Left hindlimb (tissue), 1 donor: ENCODE data around the gene ADAMTS12.
"Not testable (repeated sequence)": the region's sequence is repeated elsewhere in the genome, so short reads cannot be mapped to it uniquely, and the experiment has no call there.

Experiments
- DNase-seq: peaks from one replicate; pipeline ENCODE4 v3.0.0-alpha.2; 2018

Gene ADAMTS12

DNA sequence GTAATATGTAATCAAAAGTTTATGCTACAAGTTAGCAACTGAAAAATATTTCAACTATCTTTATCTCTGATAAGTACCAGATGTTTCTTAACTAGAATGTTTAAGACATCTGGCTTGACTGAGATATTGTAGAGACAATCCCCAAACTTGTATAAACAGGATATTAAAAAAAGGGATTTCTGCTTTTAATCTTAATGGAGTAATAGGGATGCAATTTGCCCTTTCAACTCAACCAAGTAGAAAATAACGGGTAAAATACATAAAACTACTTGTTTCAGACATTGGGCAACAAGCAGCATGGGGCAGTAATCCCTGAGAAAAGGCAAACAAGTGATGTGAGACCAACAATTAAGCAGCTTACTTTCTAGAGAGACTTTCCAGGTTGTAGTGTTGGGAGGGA is 9.4 kb upstream of the ADAMTS12 start:
- DNase-seq: no peak

DNA sequence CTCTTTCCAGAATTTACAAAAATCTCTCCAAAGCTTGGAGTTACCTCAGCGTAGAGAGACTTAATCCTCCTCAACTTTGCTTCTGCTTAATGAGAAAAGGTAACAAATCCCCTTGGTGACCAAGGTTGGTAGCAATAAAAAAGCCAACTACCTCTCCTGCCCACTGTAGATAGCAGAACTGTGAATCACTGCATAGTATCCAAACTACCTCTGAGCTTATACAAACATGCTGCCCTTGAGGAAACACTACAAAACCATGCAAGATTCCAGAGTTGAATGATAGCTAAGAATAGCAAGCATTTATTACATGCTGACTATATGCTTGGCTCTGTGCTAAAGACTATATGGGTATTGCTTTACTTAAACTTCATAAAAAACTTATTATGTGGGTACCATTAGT is 2.8 kb upstream of the ADAMTS12 start:
- no peak for DNase-seq

DNA sequence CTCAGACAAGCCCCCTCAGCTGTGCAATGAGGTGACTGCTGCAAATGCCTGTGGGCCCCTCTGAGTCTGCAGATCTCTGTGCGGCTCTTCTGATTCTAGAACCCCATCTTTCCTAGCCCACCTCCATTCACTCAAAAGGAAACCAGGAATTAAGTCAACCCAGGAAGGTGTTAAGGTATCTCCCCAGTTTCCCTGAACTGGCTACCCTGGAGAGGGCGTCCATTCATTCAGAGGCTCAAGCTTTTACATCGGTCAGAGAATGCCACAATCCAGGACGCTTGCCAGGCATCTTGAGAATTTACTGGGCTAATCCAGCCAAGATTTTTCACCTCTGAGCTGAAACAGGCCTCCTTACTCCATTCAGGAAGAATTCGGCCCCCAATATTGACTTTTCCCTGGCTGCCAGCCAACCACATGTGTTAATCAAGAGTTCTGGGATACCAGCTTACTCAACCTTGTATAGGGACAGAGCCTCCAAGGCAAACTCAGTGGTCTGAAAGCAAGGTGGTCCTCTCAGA is 889 bp upstream of the ADAMTS12 start:
- peak; percentile 76 for DNase-seq

DNA sequence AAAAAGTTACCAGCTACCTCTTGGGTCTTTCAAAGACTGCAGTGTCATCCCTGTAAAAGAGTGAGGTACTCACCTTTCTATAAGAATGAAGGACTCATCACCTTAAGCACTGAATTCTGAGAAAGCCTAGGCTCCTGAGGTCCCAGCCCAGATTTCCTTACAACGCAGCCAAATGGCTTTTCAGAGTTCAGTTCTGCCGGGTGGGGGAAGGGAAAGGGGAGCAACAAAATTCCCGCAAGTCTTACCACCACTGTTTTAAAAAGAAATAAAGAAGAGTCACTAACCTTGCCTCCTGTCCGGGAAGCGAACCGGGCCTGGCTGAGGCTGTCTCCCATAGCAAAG is 373 bp downstream of the ADAMTS12 start:
- no peak for DNase-seq

DNA sequence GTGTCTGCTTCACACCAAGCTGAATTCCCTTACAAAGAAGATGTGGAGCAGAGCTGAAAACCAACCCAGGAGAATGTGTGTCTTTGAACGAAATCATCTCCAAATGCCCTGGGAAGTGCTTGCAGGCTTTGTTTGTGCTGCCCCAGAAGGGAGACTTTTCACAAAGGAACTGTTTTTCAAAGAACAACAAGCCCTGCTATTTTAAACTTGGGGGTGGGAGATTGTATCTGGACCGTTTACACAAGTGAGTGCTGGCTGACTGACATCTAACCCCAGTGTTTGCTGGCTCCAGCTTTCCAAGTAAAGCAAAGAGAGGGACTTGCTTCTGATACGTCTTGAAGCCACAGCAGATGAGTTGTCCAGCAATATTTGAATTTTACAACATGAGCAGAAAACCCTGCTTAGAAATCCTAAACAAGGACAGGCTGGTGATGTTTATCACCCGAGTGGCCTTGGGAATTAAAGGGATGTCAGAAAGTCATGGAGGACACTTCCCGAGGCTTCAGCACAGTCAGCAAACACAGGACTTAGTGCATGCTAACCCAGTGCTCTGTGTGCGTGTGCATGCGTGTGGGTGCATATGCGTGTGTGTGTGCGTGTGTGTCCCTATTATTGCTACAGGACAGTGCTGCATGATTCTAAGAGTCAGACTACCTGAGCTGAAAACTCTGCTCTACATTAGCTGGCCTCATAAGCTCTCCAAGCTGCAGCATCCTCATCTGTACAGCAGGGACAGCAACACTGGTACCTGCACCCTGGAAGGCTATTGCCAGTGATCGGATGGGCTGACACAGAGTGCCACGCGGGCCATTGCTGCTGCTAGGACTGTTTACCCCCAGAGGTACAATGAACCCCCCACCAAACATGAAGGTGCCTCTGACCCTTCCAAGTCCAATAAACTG is 1.4 kb downstream of the ADAMTS12 start:
- no peak for DNase-seq

DNA sequence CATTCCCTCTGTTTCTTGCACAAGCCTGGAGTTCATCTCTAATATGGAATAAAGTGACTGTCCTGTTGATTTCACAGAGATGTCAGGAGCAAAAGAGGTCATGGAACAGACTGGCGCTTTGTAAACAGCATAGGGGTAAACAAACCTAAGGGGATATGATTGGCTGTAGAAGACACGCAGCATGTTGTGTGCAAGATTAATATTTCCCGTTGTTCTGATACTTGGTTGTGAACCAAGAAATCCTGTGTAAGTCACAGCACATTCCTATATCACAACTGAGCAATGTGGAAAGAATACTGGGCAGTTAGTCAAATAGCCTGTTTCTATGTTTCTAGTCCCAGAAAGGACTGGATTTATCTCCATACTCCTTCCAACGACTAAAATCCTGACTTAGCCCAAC is 3.2 kb downstream of the ADAMTS12 start:
- DNase-seq: no peak

DNA sequence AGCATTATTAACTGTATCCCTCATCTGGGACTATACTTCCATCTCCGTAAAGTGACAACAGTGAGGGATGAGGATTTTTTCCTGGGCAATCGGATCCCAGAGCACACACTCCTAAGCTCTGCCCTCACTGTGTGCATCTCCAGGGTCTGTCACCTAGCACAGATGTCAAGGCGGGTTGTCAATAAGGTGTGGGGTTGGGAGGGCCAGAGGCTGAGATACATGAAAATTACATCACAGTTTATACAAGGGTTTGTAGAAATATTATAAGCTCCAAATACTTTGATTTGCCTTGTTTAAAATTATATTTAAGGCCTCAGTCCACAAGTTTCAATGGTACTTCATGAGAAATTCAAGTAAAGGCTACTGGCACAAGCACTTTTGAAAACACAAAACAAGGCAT is 4.5 kb downstream of the ADAMTS12 start:
- no peak for DNase-seq

DNA sequence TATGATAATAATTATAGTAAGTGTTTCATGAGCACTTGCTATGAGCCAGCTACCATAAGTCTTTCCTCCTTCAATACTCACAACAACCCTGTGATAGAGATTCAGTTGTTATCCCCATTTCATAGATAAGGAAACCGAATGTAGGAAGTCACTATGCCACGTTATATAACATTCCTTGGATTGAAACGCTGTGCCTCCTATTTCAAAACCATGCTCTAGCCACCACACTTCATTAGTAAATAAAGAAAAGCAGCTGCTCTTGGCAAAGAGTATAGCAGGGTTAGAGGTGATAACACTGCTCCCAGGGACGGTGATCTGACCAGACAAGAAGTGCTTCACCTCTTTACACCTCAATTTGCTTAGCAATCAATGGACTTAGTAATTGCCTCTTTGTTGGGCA is 5.5 kb downstream of the ADAMTS12 start:
- no peak for DNase-seq

DNA sequence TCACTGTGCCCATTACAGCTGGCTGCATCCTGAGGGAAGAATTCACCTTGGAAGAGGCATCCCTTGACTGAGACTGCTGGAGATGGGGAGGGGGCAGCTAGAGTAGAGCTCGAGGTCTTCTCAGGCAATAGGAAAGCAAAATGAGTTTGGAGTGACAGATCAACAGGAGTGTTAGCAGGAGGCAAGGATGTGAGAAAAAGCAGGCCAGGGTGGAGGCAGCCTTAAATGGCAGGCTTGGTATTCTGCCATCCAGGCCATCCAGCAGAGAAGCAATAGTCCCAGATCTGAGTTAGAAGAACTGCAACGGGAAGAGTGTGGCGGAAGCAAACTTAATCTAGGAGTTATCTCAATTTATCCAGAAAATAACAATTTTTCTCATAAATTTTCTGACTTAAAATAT is 6.1 kb downstream of the ADAMTS12 start:
- DNase-seq: no peak

DNA sequence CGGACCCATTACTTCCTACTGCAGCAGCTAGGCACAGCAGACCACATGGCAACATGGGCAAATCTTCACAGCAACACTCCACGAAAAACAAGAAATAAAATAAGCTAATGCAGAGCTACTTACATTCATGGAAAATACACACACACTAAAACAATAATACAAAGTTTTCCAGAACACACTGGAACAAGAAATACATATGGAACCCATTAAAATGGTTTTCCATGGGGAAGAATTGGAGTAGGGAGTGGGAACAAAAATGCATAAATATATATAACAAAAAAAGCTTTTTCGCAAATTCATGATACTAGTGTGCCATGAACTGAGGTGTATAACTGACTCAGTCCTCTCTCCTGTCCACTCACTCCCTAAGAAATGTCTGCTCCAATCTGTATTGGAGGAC is 8.3 kb downstream of the ADAMTS12 start:
- no peak for DNase-seq

DNA sequence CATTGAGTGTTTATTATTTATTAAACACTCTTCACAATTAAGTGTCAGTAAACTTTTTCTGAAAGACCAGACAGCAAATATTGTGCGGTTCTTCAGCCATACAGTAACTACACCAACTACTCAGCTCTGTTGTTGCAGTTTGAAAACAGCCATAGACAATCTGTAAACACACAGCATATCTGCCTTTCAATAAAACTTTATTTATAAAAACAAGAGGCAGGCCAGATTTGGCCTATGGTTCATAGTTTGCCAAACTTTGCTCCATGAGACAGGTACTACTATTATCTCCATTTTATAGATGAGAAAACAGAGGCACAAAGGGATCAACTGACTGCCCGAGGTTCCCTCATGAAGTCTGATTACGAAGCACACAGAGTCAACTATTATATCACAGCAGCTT is 11.5 kb downstream of the ADAMTS12 start:
- no peak for DNase-seq

DNA sequence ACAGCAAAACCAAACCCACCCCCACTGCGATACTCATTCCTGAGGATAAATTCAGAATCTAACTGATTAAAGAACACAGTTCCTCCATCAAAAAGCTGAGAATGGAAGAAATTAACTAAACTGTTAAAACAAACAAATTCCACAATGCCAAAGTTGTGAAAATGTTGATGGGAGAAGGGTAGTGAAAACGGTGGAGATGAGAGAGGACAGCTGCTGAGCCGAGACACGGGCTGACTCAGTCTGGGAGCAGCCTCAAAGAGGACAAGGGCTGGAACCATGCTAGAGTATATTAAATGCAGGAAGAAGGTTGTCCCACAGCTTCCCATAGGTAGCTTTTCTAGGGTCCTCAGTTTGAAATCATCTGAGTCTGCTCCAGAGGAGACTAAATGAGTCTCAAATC is 14.3 kb downstream of the ADAMTS12 start:
- DNase-seq: no peak

DNA sequence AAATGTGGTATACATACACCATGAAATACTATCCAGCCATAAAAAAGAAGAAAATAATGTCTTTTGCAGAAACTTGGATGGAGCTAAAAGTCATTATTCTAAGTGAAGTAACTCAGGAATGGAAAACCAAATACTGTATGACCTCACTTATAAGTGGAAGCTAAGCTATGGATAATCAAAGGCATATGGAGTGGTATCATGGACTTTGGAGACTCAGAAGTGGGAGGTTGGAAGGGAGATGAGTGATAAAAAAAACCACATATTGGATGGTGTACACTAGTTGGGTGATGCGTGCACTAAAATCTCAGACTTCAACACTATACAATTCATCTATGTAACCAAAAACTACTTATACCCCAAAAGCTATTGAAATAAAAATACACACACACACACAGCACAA is 24.5 kb downstream of the ADAMTS12 start:
- no peak for DNase-seq

DNA sequence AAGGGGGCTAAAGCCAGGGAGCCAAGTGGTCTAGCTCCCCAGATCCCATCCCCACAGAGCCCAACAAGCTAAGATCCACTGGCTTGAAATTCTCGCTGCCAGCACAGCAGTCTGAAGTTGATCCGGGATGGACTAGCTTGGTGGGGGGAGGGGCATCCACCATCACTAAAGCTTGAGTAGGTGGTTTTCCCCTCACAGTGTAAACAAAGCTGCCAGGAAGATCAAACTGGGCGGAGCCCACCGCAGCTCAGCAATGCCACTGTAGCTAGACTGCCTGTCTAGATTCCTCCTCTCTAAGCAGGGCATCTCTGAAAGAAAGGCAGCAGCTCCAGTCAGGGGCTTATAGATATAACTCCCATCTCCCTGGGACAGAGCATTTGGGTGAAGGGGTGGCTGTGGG is 32.6 kb downstream of the ADAMTS12 start:
- not testable (repeated sequence) for DNase-seq

DNA sequence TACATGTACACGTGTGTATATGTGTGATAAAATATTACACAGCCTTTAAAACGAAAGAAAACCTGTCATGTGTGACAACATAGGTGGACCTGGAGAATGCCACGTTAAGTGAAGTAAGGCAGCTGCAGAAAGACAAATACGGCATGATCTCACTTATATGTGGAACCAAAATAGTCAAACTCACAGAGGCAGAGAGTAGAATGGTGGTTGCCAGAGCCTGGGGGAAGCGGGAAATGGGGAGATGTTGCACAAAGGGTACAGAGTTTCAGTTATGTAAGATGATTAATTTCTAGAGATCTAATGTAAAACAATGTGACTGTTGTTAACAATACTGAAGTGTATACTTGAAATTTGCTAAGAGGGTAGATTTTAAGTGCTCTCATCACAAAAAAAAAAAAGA is 34.8 kb downstream of the ADAMTS12 start:
- no peak for DNase-seq

DNA sequence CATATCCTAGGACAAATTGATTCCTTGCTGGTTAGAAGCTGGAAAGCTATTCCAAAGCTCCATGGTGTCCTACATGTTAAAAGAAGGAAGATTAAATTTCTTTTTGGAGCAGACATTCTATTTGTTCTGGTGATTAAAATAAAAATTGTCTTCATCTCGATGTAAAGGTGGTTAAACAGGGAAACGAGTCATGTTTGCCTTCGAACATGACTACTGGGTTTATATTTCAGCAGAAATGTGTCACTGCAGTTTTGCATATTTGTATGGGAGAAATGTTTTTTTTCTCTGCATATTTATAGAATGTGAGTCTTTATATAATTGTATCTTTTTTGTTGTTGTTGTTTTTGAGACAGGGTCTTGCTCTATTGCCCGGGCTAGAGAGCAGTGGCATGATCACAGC is 36.4 kb downstream of the ADAMTS12 start:
- no peak for DNase-seq

DNA sequence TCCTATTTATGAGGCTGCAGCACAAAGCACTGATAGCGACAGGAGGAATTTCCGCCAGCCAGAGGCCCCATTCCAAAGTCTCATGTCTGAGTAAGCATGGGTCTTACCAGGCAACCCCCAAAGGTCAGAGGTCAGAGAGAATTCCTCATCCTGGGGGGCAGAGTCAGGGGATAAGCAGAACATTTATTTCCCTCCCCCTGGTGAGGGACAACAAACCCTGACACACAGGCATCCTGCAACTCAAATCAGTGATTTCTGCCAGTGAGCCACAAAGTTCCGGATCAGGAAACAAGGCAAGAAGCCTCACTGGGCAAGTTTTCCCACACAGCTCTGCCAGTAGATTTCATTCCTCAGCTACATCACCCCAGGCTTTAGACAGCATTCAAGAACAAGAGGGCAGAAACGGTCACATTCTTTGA is 37.0 kb downstream of the ADAMTS12 start:
- no peak for DNase-seq

DNA sequence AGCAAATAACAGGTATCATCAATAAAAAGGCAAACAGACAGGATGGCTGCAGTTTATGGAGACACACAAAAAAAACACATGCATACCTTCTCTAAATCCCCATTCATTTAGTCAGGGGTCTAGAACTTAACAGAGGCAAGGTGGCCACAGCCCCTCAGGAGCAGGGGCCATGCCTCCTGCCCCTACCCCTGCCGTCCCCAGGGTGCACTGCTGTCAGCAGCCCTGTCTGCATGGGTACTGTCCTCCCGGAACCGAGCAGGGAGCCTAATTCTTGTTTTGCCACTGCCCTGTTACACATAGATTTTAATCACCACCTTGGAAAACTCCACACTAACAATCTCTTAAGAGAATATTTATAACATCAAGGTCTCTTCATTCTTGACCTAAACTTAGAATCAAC is 39.0 kb downstream of the ADAMTS12 start:
- no peak for DNase-seq

DNA sequence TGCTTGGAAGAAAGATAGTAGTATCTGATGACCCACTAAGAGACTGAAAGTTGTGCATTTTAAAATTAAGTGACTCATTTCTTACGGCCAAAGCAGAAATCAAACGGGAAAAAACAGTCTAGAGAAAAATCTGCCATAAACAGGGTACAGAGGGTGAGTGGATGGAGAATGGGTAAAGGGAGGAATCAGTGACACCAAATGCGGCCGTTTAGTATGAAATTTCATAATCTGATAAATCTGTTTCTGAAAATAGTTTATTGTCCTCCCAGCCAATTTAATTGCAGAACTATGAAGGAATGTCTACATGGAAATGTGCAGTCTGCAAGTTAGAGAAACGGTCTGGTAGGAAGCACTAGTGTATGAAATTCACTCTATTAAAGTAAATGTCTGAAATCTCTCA is 39.5 kb downstream of the ADAMTS12 start:
- no peak for DNase-seq

DNA sequence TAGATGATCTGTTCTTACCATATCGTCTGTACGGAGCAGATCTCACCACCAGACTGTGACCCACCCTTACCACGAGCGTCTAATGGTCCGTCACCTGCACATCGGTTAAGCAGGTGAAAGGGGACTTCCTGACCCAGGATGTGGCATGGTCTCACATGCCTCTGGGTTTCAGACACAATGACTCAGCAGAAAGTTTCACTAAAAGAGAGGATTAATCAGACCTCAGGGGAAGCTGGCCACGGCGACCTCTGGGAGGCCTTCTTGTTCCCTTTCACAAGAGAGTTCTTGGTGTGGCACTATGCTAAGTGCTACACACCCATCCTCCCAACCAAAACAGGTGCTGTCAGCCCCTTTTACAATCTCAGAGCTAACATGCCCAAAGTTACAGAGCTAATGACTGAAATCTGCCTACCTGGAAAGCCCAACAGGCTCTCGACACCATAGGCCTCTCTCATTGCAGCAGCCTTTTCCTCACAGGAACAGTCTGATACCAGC is 41.6 kb downstream of the ADAMTS12 start:
- no peak for DNase-seq

DNA sequence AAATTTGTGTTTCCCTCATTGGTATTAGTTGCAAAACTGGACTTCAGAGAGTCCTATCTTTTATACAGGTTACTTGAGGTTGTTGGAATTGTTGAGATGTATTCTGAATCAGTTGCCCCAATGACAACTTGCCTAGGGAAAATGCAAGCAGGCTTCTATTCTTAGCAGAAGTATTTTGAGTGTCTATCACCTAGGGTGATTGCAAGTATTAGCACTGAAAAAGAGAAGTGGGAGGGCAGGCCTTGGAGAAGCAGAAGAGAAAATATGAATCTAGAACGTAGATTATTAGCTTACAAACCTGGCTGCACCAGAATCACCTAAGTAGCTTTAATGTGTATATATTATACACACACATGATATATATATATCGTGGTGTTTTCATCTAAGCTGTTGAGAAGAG is 43.2 kb downstream of the ADAMTS12 start:
- no peak for DNase-seq

DNA sequence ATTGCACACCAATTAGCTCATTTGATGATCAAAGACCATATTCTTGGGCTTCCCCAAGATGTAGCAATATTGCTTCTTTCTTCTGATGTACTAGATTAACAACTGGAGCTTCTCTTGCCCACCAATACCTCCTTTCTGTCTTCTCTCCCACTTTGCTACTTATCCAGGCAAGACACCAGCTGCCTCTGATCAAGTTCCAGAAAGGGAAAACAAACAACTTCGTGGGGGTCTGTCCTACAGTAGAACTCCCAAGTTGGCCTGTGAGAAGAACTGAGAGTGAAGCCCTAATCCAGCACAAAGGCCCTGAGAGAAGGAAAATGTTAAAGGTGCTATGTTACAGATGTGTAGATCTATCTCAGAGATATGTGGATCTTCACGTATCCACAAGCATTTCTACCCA is 44.9 kb downstream of the ADAMTS12 start:
- DNase-seq: no peak

DNA sequence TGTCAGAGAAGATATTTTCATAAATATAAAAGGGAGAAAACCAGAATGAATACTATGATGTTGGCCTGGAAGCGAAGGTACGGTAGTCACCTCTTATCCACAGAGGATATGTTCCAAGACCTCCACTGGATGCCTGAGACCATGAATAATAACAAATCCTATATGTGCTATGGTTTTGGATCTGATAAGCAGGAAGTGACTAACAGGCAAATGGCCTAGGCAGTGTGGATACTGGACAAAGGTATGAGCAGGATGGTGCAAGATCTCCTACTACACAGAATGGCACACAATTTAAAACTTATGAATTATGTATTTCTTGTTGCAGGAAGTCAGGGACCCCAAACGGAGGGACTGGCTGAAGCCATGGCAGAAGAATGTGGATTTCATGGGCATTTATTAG is 48.2 kb downstream of the ADAMTS12 start:
- no peak for DNase-seq

DNA sequence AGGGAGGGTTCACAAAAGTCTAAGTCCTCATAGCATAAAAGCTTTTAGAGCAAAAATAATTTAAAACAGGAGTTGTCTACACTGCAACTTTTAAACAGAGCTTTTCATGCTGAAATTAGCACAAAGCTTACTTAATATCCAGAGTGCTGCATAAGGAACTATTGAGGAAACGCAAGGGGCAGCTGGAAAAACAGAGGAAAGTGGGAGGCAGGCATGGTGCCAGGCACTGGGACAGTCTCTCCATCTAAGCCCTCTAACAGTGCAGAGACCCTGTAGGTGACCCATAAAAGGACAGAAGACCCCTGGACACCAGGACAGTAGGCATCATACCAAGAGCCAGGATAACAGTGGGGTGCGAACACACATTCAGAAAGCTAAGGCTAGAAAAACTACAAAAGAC is 49.3 kb downstream of the ADAMTS12 start:
- no peak for DNase-seq

DNA sequence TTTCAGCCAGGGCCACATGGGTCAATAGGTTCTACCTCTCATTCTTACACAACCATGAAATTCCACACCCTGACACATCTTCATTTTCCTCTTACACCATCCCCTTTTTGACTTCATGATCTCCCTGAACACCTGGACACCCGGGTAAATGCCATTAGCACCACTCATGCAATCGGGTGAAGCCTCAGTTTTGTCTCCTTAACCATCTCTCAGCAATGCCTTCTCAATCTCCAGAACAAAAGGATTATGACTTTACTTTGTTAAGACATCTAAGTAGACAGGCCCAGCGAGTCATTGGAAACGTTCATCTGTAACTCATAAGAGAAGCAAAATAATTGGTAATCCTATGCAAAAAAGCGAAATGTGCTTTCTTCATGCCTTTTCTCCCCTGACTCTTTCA is 49.9 kb downstream of the ADAMTS12 start:
- DNase-seq: no peak
